A673 (cell line): ENCODE data around the gene CLIC5. TPM values are rescaled to one million over a fixed set of nuclear protein-coding genes. Genes with fewer than 3 reads are reported as not detected.

ENCODE experiments used
- BruUV-seq: library from RNA; stranded (reverse); fragments of 400-500 nt; replicated peaks from 2 replicates; lab custom pipeline; 2021; lab: Mats Ljungman, UMichigan
- CTCF ChIA-PET: fragments of 300-600 bp; sonication (Branson Sonifier 250); formaldehyde crosslinking; loops from one replicate; lab custom pipeline; 2022; ENCODE audit warnings: antibody characterized with exemption; lab: Charles Lee
- POLR2A ChIA-PET: fragments of 300-600 bp; sonication (Branson Sonifier 250); formaldehyde crosslinking; loops from one replicate; lab custom pipeline; 2022; ENCODE audit warnings: antibody characterized with exemption; ENCODE audit not compliant: low non-redundant PET; lab: Charles Lee
- DNase-seq: peaks from one replicate; pipeline ENCODE4 v3.0.0-alpha.2; 2015; ENCODE audit warnings: low spot score
- H3K27ac ChIP-seq: fragments of 200-600 bp; sonication (generic); 2 replicates; pipeline ENCODE4 v1.5.1; 2016; ENCODE audit warnings: mixed run types, low read depth, mild to moderate bottlenecking, mixed read lengths, antibody characterized with exemption, low read length; ENCODE audit not compliant: poor library complexity, severe bottlenecking
- H3K27me3 ChIP-seq: fragments of 200-600 bp; sonication (generic); replicated peaks from 2 replicates; pipeline ENCODE4 v1.6.1; 2017; ENCODE audit warnings: mixed run types, low read depth, mild to moderate bottlenecking, mixed read lengths, antibody characterized with exemption, low read length; ENCODE audit not compliant: insufficient read depth, poor library complexity
- H3K36me3 ChIP-seq: fragments of 200-600 bp; sonication (generic); 2 replicates; pipeline ENCODE4 v1.6.1; 2016; ENCODE audit warnings: mixed run types, mild to moderate bottlenecking, mixed read lengths, antibody characterized with exemption, low read length; ENCODE audit not compliant: insufficient read depth, poor library complexity, severe bottlenecking
- H3K4me1 ChIP-seq: fragments of 200-600 bp; sonication (generic); 2 replicates; pipeline ENCODE4 v1.6.1; 2017; ENCODE audit warnings: mixed run types, mild to moderate bottlenecking, mixed read lengths, antibody characterized with exemption, low read length; ENCODE audit not compliant: insufficient read depth, poor library complexity, severe bottlenecking
- H3K4me3 ChIP-seq: fragments of 200-600 bp; sonication (generic); 2 replicates; pipeline ENCODE4 v1.5.1; 2016; ENCODE audit warnings: low read depth, mixed run types, mild to moderate bottlenecking, mixed read lengths, low read length; ENCODE audit not compliant: poor library complexity, severe bottlenecking
- H3K9me3 ChIP-seq: fragments of 200-600 bp; sonication (generic); 2 replicates; pipeline ENCODE4 v1.6.1; 2016; ENCODE audit warnings: mixed run types, low read depth, mild to moderate bottlenecking, mixed read lengths, antibody characterized with exemption, low read length; ENCODE audit not compliant: poor library complexity, severe bottlenecking
- EZH2 ChIP-seq: fragments of 200-600 bp; sonication (generic); IDR thresholded peaks from 2 replicates; pipeline ENCODE4 v1.6.1; 2017; ENCODE audit warnings: borderline replicate concordance, low read depth, mild to moderate bottlenecking, mixed read lengths, antibody characterized with exemption, low read length; ENCODE audit not compliant: poor library complexity, severe bottlenecking
- intact Hi-C: fragments of 100-400 bp; cut with micrococcal nuclease; formaldehyde crosslinking; loops from one replicate; pipeline ENCODE4 v1.10.0; 2022; ENCODE audit not compliant: unreplicated experiment
- total RNA-seq: library from RNA; stranded (reverse); gene quantifications from 2 replicates; pipeline ENCODE4 v1.2.3, GENCODE V29; 2021
- TF ChIP-seq, protein P1 (sequence below): fragments of 300-800, 200-600 bp; sonication (generic); conservative IDR thresholded peaks from 2 replicates; pipeline ENCODE4 v1.5.1; 2017; ENCODE audit warnings: low read depth, mild to moderate bottlenecking, antibody characterized with exemption, low read length, moderate library complexity, mixed read lengths

The CLIC5 gene
- total RNA-seq, 1 experiment from 2014 or later, result not detected

DNA sequence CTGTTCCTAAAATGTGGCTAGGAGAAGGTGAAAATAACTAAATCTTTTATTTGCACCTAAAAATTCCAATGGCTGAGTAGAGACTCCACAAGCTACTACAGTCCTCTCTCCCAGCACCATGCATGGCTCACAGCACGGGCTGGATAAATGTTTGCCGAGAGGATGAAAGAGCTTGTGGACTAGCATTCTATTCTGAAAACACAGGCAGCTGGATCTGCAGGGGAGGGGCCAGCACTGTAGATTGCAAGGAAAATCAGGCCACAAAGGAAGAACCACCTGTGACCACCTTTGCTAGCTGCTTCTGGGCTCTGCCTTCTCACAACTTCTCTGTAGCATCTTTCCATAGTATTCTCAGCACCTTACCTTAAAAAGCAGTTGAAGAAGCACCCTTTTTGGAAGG, 46.6 kb downstream of the CLIC5 start:
- TF ChIP-seq, protein P1, sequence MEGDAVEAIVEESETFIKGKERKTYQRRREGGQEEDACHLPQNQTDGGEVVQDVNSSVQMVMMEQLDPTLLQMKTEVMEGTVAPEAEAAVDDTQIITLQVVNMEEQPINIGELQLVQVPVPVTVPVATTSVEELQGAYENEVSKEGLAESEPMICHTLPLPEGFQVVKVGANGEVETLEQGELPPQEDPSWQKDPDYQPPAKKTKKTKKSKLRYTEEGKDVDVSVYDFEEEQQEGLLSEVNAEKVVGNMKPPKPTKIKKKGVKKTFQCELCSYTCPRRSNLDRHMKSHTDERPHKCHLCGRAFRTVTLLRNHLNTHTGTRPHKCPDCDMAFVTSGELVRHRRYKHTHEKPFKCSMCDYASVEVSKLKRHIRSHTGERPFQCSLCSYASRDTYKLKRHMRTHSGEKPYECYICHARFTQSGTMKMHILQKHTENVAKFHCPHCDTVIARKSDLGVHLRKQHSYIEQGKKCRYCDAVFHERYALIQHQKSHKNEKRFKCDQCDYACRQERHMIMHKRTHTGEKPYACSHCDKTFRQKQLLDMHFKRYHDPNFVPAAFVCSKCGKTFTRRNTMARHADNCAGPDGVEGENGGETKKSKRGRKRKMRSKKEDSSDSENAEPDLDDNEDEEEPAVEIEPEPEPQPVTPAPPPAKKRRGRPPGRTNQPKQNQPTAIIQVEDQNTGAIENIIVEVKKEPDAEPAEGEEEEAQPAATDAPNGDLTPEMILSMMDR, result no peak
- TF ChIP-seq EZH2, result no peak
- intact Hi-C loops, result no loop called here
- no peak for DNase-seq
- H3K27me3 ChIP-seq, result no peaks in the 10 kb centered on the region
- POLR2A ChIA-PET, result no interaction called here
- H3K36me3 ChIP-seq, result no peaks in the 10 kb centered on the region
- H3K9me3 ChIP-seq, result no peaks in the 10 kb centered on the region
- no peak overlapping the region for H3K27ac ChIP-seq
- BruUV-seq, result no TSS peak
- H3K4me1 ChIP-seq, result no peaks in the 10 kb centered on the region
- H3K4me3 ChIP-seq, result no peak overlapping the region
- CTCF ChIA-PET, result no interaction called here

- POLR2A ChIA-PET, result no interaction called here
- intact Hi-C loops, result no loop called here
These were observed 48.3 kb downstream of the CLIC5 start for GRCh38 chr6:45967363-45967762.

GRCh38 chr6:45966797-45967196, 48.9 kb downstream of the CLIC5 start:
- Histone ChIP-seq H3K9me3 (no peaks in the 10 kb centered on the region), H3K27ac (no peak overlapping the region), H3K4me3 (no peak overlapping the region), H3K27me3 (no peaks in the 10 kb centered on the region), H3K36me3 (no peaks in the 10 kb centered on the region), H3K4me1 (no peaks in the 10 kb centered on the region)
- ChIA-PET CTCF (no interaction called here), POLR2A (no interaction called here)
- intact Hi-C loops, result no loop called here
- TF ChIP-seq, protein P1, result no peak
- TF ChIP-seq EZH2, result no peak
- no peak for DNase-seq
- no TSS peak for BruUV-seq

More at GRCh38 chr6:45967363-45967762, 48.3 kb downstream of the CLIC5 start:
- DNase-seq, result no peak
- Histone ChIP-seq H3K4me1 (no peaks in the 10 kb centered on the region), H3K36me3 (no peaks in the 10 kb centered on the region), H3K9me3 (no peaks in the 10 kb centered on the region), H3K27me3 (no peaks in the 10 kb centered on the region), H3K4me3 (no peak overlapping the region), H3K27ac (no peak overlapping the region)
- CTCF ChIA-PET, result no interaction called here
- TF ChIP-seq, protein P1, result no peak
- TF ChIP-seq EZH2, result no peak
- no TSS peak for BruUV-seq
